ENCODE measurements around the gene ARHGEF40.
A peak's percentile ranks its signal among the peaks of the same experiment; 100 is the strongest.

ARHGEF40 gene

DNA sequence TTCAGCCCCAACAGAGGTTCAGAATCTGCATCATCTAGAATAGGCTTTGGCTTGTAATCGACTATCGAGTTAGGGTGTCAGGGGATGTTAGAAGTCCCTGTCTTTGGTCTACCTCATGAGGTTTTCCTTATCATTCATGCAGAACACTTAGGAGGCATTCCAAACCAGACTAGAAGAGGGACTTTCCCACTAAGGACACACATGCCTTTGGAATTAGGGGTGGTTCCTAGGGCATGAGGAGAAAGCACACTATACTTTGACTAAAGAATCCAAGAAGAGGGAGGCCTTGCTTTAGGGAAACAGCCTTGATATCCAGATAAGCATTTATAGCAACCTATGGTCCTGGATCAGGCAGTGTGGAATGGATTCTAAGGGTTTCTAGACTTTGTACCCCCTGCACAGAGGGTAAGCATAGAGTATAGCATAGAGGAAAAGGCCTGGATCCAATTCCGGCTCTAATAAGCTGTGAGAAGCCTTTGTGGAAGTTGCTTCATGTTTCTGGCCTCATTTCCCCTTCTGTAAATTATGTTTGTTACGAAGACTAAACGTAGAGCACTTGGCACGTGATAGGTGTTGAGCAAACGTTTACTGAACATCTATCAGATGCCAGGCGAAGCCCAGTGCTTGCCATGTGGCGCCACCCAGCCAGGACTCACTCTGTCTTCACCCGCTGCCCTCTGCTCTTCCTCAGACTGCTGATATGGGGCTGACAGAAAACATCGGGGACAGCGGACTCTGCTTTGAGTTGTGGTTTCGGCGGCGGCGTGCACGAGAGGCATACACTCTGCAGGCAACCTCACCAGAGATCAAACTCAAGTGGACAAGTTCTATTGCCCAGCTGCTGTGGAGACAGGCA lies 15.1 kb downstream of the ARHGEF40 start:
- DNase-seq, result no peak

DNA sequence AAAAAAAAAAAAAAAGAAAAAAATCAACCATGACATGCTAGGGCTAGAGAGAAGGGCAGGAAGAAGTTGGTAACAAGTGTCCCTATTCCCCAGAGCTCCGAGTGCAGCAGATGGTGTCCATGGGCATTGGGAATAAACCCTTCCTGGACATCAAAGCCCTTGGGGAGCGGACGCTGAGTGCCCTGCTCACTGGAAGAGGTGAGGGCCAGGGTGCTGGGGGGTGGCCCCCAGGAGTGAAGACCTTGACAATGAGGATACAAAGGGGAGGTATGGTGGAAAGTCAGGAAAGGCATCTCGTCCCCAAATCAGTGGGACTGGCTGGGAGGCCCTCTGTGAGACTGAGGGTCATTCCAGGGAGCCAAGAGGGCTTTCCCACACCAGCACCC lies 16.8 kb downstream of the ARHGEF40 start:
- no peak for DNase-seq

DNA sequence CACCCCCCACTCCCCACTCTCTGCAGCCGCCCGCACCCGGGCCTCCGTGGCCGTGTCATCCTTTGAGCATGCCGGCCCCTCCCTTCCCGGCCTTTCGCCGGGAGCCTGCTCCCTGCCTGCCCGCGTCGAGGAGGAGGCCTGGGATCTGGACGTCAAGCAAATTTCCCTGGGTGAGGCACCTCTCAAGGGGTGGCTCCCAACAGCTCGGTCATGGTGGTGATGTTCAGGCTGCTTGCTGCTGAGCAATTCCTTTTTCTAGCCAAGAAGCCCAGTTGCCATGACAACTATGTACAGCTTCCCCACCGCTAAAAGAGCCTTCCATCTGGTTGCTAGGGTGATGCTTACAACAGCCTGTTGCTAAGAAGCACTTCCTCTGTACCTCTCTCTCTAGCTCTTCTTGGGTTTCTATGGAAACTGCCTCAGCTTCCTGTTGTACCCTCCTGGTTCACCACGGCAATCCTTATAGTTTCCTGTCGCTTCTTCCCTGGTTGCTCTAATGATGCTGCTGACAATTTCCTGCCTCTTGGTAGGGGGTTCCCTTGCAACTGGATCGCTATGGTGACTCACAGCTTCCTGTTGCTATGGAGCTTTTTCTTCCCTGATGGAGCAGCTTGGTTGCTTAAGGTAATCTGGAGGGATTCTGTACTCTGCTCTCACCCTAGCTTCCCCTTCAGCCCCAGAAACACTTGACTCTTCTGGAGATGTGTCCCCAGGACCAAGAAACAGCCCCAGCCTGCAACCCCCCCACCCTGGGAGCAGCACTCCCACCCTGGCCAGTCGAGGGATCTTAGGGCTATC lies 17.4 kb downstream of the ARHGEF40 start:
- peak; percentile 80 for DNase-seq

DNA sequence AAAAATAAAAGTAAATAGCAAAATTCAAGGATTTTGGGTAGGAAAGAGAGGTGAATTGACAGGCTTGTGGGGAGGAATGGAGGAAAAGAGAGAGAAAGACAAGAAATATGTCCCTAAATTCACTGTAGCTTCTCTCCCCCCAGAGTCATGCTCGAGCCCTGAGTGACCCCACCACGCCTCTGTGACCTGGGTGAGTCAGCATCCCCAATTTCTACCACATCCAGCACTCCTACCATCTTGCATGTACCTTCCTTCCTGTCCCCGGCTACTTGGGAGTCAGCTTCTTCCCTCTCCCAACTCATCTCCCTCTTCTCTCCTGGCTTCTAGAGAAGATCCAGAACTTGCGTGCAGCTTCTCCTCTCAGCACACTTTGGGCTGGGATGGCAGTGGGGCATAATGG lies 18.6 kb downstream of the ARHGEF40 start:
- DNase-seq, result no peak

DNA sequence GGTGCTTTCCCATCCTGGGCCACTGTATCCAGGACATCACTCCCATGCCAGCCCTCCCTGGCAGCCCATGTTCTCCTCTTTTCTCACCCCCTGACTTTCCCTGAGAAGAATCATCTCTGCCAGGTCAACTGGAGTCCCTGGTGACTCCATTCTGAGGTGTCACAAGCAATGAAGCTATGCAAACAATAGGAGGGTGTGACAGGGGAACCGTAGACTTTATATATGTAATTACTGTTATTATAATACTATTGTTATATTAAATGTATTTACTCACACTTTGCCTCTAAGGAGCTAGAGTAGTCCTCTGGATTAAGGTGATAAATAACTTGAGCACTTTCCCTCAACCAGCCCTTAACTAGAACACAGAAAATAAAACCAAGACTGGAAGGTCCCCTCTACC lies 19.2 kb downstream of the ARHGEF40 start:
- no peak for DNase-seq

DNA sequence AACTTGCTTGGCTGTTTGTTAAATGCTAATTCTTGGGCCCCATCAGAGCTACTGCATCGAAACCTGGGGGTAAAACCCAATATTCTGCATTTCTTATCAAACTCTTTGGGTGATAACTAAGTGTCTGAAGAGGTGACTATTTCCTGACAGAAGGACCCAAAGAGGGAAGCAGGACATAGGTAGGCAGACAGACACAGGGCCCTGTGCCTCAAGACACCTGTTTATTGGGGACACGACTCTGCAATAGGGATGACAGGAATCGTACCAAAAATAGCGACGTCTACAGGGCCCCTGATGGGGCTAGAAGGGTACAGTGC lies 19.7 kb downstream of the ARHGEF40 start:
- DNase-seq, result no peak

DNA sequence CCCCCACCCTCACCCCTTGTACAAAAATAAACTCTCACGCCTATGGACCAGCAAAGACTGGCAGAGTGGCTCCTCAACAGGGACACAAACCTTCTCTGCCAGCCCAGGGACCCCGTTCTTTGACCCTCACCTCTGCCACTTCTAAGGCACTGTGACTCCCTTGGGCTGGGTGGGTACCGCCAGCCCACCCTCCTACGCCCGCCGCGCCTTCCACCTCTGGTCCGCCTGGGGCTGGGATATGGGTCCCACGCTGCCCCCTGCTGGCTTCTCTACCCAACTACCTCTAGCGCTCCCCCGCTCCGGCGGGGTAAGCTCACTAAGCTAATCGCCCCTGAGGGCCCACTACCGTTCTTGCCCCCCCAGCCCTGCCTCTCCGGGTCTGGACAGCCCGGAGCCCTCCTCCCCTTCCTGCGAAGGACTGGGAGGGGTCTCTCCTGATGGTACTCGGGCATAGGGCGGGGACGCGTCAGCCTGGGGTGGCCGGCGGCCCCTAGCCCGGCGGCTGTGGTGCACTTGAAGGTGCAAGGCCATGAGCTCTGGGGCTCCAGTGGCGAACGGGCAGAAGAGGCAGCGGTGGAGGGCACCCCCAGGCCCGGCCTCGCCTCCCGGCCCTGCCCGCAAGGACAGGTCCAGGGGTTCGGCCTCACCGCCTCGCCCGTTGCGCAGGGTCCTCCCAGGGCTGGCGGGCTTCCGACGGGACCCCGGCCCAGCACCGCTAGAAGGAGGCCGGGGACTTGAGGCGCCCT lies 20.3 kb downstream of the ARHGEF40 start:
- no peak for DNase-seq

DNA sequence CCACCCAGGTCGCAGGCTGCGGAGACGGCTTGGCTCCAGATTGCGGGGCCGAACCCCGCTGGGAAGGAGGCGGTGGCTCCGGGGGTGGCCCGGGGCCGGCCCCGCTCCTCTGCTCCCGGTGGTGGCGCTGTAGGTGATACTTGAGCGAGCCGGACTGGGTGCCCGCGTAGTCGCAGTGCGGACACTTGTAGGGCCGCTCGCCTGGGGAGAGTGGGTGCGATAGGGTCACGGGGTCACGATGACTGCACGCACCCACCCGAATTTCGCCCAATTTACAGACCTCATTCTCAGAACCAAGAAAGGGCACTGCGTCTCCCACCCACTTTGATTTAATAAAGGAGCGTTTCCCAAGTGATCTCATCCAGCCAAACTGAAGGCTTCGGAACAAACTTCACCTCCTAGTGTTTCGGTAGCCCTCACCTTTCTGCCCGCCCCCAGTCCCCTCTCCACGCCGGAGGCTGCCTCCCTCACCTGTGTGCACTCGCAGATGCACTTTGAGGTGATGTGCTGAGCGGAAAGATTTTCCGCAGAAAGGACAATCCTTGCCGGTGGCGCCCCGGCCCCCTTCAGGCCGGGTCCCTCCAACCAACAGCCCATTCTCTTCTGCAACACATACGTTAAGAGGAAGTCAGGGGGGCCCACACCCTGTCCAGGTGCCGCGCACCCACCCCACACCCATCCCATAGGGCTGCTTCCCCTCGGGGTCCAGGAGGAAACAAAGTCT lies 21.0 kb downstream of the ARHGEF40 start:
- no peak for DNase-seq

DNA sequence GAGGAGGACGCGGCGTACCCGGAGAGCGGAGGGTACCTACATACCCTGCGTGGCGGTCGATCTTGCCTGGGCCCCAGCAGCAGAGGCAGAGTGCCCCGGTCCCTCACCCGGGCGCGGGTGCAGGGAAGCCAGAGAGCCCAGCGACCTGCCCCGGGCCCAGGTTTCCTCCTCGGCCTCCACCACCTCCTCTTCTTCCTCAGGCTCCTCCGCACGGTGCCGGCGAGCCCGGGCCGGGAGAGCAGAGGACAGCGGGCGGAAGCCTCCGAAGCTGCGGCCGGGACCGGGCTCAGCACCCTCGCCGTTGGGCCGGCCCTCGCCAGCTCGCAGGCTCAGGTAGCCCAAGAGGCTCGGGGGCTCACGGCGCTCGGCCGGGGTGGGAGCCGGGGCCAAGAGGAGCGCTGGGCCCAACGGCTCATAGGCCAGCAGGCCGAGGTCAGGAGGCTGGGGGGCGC lies 21.7 kb downstream of the ARHGEF40 start:
- no peak for DNase-seq

DNA sequence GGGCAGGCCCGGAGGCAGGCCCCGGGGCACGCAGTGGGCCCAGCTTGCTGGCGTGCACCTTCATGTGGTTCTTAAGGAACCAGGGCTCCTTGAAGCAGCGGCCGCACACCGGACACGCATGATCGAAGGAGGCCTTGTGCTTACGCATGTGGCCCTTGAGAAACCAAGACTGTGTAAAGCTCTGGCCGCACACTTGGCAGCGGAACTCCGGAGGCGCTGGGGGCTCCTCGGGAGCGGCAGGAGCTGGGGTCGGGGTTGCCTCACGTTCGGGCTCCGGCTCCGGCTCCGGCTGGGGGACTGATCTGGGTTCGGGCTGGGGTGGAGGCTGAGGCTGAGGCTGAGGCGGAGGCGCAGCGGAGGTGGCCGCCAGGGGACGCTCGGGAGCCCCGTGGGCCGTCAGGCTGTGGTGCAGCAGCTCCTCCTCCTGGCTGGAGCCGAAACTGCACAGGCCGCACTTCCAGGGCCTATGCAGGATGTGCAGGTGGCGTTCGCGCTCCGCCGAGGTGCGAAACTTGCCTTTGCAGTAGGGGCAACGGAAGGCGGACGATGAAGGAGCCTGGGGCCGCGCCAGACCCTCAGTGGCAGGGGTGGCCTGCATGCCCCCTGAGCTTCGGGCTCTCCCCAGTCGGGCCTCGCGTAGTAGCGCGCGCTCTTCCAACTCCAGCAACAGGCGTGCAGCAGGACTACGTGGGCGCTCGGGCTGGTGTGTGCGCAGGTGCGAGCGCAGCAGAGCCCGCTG lies 22.3 kb downstream of the ARHGEF40 start:
- DNase-seq, result peak; percentile 90

DNA sequence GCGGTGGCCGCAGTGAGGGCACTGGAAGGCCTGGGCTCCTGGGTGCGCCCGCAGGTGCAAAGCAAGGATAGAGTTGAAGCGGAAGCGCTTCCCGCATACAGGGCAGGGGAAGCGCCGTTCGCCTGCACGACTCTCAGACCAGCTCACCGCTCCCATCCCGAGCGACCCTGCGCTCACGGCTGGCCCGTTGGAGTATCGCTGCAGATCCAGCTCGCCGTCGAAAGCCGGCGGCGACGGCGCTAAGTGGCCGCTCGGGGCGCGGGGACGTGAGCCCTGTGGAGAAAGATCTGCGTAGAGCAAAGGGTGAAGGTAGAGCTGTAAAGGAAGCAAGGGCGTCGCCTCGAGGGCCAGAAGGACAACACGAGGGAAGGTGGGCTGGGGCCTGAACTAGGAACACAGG lies 22.9 kb downstream of the ARHGEF40 start:
- DNase-seq, result no peak

DNA sequence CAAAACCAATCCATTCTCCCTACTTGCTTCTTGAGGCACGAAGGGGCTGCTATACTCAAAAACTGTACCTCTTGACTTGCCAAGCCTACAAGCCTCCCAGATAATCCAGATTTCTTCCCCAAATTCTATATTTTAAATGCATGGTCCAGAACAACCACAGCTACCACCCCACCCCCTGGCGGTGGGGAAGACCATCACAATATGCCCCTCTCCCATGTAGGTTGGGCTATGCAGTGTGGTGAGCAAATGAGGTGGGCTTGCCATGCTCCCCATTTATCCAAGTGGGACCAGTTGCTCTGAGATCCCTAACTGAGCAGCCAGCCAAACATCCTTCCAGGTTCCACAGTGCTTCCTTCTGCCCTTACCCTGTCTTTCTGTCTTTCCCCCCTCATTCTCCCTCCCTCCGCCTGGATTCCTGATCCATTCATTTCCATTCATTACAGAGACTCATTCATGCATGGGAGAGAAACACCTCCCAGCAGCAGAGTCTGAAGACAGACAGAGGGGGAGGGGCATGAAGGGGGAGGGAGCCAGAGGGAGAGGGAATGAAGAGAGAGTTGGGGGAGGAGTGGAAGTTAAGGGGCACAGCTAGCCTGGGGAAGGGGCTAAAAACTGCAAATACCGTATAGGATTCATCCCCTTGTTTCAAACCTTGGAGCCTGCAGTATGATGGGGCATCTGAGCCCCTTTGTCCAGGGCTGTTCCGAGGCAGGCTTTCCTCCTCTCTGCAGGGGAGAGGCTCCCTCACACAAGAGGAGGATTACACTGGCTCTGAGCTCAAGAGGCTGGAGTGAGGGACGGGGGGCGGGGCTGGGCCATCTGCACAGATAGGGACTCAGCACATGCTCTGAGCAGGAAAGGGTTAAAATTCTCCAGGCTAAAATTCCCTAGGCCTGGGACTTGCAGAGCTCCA lies 23.9 kb downstream of the ARHGEF40 start:
- no peak for DNase-seq

DNA sequence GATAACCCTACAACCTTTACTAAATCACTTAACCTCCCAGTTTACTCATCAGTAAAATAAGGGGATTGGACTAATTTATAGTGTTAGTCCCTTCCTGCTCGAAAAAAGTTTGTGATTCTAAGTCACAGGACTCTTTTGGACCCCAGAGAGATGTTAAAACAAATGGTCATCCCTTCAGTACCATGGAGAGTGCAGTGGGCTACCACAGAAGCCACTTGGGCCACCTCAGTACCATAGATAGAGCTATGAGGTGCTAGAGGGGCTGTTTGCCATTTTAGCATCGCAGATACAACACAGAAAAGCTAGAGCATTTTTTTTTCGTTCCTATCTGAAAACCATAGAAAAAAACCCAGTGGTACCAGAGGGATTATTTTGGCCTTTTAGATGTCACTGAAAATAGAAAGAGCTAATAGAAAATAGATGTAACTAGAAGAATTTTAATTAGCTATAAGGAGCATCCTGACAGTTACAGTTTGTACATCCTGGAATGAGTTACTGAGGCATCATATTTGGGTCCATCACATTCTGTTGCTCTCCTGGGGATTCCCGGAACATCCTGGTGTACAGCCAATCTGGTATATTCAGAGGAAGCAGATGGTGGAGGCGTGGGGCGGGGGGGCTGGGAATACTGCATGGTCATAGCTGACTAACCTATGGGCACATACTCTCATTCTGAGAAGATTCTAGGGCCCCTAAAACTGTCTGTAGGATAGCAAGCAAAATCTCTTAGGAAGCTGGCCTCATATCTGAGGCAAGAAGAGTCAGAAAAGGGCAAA lies 25.5 kb downstream of the ARHGEF40 start:
- DNase-seq, result no peak

DNA sequence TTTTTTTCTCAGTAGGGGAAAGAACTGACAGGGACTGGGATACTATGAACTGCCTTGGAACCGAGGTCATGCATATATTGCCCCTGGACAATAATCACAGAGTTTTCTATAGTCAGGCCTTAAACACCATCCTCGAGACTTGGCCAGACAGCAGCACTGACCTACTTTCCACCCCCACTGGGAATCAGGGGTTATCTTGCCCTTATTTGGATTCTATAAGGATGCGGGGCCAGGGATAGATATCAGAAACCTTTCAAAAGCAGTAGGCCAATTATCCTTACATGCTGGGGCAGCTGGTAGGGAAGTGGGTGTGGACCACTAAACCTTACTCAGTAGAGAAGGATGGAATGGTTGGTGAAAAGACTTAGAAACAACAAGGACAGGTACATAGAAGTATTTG lies 26.3 kb downstream of the ARHGEF40 start:
- no peak for DNase-seq

DNA sequence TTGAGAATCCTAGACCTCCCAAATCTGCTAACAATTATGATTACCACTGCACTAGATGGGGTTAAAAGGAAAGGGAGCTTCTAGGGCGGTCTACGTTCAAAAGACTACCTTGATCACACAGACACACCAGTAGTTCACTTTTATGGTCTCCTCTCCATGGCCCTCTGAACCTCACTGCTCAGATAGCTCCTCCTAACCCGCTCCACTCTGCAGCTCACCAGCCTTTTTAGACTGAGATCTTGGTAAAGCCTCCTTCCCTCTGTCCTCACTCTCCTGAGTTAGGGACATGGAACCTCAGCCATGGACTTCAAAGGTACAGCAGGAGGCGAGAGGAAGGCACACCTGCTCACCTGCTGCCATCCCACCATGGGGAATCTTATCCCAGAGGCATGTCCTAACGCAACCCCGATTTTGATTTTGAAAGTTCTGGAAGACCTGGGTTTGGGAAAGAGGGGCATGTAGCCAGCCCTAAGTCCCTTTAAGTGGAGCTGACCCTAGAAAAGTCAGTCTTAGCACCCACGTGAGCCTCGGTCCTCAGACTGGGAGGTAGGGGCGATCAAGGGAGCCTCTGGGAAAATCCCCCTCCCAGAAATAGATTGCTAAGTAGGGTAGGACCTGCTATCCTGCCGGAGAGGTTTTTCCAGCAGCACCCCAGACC lies 27.0 kb downstream of the ARHGEF40 start:
- no peak for DNase-seq

DNA sequence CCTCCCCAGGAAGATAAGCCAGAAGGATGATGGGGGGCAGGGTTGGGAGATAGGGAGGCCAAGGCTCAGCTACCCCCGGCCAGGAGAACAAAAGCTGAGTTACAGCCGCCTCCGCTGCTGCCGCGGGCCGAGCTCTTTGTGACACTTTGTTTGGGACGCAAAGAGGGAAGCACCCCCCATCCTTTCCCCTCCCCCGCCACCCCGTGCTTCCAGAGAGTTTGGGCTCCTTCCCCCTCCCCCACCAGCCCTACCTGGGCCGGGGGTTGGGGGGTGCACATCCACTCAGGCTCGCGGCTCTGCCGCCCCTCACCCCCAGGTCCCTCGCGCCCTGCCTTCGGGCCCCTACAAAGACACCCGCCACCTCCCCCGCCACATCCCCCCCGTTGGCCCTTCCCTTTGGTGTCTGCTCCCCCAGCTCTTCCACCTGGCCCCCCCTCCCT lies 27.6 kb downstream of the ARHGEF40 start:
- no peak for DNase-seq

DNA sequence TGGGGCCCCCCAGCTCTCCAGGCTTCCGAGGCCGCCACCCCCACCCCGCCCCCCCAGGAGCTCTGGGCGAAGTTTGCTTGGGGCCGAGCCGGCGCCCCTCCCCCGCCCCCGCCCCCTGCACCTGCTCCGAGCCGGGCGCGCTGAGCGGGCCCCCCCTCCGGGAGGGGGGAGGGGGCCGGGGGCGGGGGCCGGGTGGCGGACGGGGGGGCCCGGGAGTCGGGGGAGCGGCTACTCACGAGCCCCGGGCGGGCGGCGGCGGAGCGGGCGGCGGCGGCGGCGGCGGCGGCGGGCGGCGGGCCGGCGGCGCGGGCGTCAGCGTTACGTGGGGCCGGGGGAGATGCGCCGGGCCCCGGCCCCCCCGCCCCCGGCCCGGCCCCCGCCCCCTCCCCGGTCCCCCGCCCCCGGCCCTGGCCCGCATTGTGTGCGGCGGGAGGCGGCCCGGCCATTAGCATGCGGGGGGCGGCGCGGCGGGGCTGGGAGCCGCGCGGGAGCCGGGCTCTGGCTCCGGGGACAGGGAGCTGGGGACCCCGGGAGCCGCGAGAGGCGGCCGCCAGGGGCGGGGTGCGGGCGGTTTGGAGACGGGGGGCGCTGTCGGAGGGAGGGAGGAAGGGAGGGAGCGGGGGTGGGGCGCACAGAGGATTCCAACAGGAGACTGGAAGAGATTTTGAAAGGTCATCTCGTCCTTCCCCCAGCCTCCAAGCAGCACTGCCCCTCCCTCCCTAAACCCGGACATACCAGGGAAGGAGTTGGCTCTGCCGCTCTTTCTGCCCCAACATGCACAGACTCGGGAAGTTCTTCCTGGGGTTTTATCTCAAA lies 28.2 kb downstream of the ARHGEF40 start, which contains the start of gene ZNF219:
ZNF219 (minus strand) TSS at position 580 of the 816 bp plus-strand sequence. CDS start 5,064 bp downstream, outside the sequence.
- peak; percentile 33 for DNase-seq

DNA sequence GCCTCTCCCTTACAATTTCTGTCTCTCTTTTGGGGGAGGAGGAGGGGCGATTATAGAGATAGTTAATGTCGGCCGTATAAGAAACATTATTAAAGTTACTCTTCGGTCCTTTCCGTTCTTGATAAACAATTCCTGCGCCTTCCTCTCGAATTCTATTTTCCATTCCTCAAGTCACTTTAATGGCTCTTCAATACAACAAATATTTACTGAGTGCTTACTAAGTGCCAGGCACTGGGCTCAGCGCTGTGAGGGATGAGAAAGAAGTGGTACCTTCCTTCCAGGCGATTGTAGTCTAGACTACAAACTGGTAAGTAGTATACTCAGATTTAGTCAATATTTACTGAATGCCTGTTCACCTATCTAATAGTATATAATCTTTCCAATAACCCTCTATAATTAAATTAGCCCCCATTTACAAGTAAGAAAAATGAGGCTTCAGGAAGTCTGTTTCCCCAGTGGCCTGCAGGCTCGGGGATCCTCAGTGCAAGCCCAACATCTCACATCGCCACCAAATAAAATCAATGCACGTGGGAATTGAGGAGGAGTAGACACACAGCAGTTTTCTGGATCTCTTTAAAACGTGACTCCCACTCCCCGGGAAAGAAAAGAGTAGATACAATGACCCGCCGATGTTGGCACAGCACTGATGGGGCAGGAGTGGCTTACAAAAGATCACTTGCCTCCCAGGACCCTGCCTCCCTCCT lies 28.9 kb downstream of the ARHGEF40 start:
- no peak for DNase-seq
